Brain pericyte (primary cell): Measurements from ENCODE around the gene ARID1B.

Experiments
- DNase-seq: peaks from one replicate; pipeline ENCODE4 v3.0.0-alpha.2; 2012; ENCODE audit warnings: low read depth, low spot score

ARID1B gene

DNA sequence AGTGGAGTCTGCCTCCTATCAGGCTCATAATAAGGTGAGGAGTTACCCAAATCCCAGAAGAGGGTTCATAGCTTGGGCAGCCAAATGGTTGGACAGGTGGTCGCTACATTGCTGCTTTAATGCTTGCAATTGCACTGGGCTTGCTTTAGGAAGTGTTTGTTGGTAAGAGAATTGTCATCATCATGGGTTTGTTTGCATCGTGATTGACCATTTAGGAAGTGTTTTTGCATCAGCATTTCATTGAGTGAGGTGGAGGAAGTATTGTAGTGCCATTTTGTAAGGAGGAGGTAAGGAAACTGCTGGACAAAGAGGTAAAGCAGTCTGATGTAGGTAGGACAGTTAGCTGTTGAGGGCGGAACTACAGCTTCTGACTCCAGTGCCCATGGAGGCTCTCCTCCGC lies 101.5 kb downstream of the ARID1B start:
- no peak for DNase-seq

DNA sequence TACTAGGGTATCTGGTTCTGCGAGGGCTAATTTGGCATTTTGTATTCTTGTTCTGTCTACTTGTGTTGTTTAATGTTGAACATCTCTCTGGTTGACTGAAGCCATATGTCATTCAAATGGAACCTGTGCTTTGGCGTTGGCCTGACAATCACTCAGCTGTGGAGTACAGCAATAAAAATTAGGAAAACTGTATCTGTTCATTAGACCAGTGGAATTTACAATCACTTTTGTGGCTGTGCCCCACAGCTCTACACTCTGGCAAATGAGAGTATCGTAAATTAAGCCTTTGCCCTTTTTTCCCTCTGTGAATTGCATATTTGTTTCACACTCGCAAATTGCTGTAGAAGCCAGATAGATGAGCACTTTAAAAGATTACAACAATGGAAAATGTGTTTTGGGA lies 102.0 kb downstream of the ARID1B start:
- no peak for DNase-seq

DNA sequence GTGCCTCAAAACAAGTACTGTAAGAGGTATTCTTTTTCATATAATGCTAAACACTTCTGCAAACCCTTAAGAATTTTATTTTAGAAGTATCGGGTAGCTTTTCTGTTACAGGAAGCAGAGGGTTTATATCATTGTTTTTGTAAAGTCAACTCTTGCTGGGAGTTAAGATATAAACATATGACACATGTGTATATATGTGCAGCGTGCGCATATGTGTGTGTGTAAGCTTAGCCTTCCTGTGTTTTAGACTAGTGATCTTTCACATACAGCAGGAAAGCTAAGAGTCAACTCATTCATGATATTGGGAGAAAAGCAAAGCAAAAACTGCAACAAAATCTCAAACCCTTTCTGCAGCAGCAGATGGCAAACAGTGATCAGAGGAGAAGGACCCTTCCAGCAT lies 102.4 kb downstream of the ARID1B start:
- DNase-seq: no peak

DNA sequence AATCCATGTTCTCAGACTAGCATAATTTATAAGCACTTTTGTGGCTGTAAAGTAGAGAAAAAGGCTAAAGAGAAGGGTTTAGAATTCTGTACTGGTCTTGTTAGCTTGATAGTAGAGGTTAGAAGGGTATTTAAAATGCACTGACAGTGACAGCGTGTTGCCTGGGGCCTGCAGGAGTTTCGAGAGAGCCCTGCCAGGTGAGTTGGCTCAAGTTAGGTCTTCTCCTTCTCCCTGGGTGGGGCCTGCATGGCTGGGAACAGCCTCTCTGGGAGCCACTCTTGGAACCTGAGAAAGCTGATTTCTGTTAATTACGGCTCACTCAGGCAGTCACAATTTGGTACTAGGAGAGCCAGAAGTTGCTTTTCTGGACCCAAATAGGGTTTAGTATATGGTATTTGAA lies 103.7 kb downstream of the ARID1B start:
- no peak for DNase-seq

DNA sequence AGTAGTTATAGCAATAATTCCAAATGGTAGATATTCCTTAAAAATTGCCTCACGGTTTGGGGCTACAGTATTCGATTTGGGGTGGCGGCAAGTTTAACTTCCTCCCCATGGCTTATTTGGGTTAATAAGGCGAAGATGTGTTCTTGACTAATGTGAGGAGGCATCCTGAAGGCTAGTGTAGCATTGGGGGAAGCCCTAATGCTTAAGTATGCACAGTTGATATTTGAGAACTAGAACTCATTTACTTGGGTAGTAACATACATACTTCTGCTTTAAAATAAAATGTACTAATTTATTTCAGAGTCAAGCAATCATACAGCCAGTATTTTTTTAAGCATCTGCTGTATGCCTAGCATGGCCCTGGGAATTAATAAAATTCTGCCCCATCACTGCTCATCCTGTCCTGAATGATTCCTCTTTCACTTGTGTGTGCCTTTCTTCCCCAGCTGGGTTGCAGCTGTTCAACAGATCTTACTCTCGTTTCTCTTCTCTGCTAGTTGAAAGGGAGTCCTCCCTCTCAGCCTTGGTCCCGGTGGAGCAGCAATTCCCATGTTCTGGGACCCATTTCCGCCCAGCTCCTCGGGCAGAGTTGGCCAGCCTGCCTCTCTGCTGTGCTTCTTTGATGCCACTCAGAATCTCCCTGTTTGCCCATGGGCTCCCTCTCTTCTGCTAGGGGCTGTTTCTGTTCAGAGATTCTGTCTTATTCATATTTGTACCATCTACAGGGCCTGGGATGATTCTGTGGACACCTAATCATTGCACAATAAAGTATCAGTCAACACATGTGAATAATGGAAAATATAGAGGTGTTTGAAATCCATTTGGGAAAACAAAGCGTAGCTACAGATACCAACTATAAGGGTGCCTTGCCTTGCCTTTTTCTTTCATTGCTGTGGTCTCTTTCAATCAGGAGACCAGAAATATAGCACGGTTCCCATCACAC lies 104.8 kb downstream of the ARID1B start:
- no peak for DNase-seq

DNA sequence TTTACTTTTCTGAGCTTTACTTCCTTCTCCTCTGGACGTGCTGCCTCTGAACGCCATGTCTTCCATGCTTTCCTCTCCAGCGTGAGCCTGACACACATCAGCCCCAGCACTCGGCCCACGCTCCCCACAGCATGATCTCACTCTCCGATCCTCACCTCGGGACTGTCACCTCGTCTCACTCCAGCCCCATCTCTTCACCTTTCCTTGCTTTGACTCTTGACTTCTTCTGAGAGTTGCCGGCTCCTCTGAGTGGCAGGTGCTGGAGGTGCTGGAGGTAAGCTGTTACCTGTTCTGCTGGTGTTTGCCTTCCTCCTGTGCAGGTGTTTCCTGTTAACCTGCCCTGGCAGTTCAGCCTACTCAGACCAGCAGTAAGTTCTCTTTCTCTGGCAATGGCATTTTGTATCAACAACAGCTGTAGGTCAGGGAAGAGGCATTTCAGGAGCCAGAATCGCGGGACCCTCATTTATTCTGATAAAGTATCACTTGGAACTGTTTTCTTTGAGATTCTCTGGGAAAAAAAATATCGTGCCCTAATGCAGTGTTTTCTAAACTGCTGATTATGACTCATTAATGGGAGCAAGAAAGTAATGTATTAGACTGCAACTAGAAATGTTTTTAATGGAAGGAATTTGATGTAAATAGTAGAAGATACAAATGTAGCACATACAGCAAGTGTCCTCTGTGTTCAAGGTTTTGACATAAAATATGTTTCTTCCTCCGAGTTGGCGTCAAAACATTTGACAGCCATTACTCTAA lies 106.5 kb downstream of the ARID1B start:
- DNase-seq: no peak

DNA sequence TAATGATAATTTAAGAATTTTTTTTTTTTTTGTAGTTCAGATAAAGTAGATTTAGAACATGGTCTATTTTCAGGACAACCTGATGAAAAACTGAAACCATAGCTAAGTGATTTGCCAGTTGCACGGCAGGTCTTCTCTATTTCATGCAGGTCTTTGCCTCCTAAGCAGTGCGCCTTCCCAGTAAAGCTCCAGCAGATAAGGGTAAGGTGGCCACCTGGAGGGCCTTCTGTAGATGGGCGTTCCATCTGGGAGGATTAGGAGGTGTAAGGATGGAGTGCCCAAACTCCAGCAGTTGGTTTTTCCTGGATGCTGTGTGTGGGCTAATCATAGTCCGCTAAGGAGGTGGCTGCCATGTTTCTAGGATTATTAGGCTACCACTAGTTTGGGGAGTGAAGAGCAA lies 107.1 kb downstream of the ARID1B start:
- no peak for DNase-seq

DNA sequence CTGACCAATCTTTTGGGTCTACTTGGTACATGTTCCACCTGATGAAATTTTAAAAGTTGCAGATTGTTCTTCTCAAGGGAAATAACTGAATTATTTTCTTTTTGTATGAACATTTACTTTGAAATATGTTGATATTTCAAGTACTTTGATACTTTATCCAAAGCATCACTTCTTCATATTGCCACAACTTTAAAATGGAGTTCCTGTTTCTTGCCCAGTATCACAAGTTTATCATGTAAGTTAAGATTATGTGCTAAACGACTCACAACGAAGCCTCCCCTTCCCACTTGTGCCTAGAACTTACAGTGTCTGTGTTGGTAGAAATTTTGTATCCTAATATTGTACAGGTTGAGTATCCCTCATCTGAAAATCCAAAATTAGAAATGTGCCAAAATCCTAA lies 108.4 kb downstream of the ARID1B start:
- DNase-seq: no peak

DNA sequence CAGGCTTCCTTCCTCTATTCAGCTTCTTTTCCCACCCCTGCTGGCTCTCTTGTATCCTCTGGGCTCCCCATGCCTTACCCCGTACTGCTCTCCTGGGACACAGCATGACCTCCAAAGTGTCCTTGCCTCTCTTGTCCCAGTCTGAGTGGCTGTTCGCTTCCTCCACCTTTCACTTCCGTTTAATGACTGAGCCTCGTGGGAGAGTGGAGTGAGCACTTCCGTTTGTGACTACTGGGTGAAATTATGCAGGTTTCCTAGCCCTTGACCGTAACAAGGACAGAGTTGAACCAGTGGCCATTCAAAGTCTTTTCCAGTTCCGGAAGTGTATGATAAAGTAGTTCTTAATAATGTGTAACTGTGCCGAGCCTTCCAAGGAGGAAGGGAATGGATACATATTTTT lies 109.2 kb downstream of the ARID1B start:
- no peak for DNase-seq

DNA sequence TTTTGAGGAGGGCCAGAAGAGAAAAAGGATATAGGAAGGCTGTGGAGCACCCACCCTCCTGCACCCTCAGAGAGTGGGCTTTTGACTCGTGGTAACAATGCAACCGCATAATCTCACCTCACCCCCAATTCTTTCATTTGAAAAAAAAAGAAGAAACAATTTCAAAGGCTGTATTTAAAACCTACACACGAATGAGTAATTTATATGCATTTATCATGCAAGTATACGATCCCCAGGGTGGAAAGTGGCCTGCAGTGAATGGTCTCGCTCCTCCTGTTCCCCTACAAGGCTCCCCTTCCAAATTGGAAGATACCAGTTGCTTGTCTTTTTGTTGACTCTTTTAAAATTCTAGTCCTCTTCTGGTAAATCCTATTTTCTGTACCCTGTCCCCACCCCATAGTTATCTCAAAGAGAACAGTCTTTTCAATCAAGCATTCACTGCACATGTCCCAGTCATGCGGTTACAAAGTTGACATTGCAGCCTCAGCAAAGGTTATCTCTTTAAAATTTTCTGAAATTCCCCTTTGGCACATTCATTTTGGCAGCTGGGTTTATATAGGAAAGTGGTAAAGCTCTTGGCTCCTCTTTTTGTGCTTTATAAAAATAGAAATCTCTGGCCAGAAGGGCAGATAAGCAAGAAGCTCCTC lies 110.6 kb downstream of the ARID1B start:
- no peak for DNase-seq

DNA sequence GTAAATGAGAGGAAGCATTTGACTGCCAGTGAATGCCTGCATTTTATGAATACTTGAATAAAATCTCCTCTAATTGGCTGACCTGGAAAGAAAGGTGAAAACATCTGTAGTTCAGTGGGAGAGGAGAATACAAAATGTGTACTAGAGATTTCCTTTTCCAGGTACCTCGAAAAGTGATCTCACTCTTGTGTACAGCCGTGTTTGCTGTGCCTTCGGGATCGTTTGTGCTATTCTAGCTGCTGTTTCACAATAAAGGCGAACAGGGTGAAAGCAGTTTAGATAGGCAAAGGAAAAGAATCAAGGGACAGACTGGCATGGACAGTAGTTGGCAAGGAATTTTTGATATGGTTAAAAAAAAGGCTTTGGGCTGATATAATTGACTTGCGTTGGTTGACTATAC lies 112.3 kb downstream of the ARID1B start:
- no peak for DNase-seq

DNA sequence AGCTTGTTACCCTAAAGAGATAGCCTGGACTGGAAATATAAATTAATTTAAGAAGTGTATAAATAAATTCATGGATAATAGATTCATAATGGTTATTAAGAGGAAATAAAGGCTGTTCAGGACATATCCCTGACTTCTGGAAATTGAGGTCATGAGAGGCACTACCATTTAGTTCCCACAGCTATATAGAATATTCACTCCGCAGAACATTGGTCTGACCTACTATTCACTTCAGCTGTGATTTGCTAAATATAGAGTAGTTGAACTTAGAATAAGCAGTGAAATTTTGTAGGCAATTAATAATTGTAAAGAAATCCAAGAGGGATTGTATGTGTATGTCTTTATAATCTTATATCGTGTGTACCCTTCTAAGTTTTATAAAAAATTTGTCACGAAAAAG lies 112.8 kb downstream of the ARID1B start:
- no peak for DNase-seq

DNA sequence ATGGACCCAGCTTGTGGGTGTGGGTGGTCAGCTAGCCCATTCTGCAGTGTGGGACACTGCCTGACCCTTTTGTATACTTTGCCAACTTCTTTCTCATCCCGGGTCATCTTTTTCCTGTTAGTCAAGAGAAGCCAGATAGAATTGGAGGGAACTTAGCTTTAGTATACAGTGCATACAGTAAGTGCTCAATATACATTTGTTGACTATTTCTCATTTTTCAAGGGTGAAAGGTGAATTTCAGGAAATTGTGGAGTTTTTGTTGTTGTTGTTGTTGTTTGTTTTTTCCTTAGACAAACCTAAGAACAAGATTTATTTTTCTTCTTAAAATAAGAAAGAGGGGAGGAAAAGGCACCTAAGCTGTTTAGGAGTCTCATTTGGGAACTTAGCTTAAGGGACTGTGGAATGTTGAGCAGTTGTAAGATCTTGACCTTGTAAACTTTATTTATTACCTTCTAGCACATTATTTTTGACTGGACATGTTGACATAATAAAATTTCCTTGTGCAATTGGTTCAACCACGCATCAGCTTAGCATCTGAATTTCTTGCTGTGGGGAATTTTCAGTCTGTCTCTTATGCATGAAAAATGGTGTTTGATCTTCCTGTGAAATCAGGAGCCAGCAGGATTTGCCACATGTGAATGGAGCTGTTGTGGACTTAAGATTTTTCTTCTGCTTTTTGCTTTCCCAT lies 113.6 kb downstream of the ARID1B start:
- DNase-seq: no peak

DNA sequence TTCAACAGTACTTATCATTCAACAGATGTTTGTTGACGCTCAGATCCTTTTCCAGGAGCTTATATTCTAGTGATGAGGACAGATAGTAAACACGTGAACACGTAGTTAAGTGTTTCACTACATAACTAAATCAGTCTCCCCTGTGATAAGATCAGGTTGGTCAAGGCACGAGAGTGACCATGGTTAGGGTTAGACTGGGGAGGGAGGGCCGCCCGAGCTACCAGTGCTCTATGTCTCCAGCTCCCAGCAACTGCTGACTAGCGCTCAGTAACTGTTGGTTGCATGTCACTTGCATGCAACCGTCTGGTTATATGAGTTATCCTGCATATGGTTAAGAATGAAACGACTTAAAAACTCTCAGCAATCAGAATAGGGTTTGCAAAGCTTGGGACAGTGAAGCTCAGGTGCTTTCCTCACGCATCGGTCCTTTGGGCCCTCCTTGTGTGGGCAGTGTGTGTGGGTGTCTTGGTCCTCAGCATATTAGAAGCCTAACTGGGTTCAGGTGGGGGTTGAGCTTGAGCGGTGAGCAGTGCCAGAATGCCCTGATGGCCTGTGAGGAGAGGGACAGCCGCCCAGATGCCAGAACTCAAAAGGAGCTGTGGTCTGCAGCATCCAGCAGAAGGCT lies 120.8 kb downstream of the ARID1B start:
- DNase-seq: no peak

DNA sequence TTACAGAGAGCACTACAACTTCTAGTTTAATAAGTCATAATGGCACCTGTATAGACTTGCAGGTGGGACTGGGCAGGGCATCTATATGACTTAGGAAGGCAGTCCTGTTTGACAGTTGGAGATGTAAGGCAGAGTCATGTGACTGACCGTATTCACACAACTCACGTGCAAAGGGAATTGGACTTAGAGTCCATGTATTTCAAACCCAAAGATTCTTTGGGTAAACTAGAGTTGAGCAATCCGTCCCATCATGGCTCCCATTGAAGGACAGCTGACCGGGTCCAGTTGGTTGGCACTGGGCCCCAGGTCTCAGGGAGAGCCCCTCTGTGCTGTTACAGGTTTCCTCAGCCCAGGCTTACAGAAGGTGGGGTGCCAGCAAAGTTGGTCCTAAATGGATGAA lies 121.9 kb downstream of the ARID1B start:
- DNase-seq: no peak

DNA sequence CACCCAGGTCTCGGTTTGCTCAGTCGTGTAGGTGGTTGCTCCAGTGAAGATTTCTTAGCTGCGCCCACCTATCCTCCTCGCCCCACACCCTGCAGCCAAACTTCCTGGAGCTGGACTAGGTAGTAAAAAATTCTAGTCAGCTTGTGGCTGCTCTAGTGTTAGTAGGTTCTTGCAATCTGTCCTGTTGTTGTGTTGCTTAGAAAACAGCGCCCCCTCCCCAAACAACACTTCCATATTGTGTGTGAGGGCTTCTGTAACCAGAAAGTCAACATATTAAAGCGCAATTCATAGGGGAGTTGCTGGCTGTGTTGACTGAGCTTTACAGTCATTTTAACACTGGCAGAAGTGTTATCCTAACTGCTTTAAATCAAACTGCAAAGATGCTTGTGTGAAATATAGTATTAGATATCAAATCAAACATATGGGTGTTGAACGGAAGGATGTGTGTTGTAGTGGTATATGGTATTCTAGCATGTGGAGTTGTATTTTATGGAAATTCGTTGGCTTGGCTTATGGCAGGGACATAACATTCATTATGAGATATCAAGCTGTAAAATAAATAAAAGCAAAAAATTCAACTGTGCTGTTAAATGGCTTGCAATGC lies 122.5 kb downstream of the ARID1B start:
- DNase-seq: no peak

DNA sequence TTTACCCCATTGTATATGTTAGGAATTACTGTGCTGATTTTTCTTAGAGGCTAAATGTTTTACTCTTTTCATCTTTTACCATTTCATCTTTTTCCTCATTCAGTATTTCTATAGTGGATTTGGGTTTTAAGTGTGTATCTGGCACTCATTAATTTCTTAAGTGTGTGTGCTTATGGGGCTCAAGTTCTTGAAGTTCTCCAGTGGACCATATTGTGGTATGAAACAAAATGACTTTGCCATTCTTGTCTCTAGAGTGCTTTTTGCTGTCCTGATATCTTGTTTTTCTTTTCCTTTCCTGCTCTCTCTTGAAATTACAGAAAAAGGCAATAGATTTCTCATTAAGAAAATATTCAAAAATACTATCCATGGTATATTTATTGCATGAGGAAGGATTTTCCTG lies 123.1 kb downstream of the ARID1B start:
- DNase-seq: no peak

DNA sequence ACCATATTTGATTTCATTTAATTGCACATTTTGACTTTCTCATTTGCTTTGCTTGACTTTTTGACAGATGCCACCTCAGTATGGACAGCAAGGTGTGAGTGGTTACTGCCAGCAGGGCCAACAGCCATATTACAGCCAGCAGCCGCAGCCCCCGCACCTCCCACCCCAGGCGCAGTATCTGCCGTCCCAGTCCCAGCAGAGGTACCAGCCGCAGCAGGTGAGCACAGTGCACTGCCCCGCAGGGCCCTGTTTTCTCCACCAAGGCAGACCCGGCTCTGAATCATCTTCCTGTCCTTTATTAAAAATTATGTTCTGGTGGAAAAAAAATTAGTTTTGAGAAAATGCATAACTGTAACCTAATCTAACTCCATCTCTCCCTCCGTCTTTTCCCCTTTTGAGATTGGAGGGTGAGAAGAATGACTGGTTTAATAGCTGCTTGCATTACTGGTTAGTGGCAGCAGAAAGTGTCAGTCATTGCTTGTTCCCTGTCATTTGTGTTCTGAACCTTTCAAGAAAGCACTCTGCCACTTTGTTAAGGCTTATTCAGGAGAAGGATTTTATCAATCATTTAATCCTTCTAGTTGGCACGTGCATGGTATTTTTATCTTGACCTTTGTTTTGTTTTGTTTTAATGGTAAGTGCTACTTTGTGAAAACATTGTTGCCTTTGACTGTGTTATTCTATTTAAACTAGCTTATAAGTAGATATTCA lies 124.3 kb downstream of the ARID1B start:
- no peak for DNase-seq

DNA sequence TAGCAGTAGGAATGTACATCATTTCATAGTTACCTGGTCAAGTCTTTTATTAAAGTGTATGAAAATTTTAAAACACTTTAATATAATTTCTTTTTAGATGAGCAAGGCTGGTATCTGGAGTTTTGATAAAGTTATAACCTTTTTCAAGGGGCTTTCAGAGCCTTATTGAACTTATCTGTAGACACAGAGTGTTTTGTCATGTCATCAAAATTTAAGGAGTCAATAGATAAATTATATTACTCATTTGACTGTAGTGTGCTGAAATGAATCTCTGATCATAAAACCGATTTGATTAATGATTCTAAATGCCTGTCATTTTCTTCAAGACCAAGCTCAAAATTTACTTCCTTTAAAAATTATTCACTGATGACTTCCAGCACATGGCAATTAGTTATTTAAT lies 125.6 kb downstream of the ARID1B start:
- no peak for DNase-seq
